Measurements from ENCODE around the gene AZI2. TPM values are rescaled to one million over a fixed set of nuclear protein-coding genes. Genes with fewer than 3 reads are reported as not detected.

AZI2 gene
- total and polyA plus RNA-seq, 10 of the 15 experiments (the other 5 are each of a cell fraction or from before 2014, with no cell fraction given): 19.9 to 91.7 (median 35.5) TPM

DNA sequence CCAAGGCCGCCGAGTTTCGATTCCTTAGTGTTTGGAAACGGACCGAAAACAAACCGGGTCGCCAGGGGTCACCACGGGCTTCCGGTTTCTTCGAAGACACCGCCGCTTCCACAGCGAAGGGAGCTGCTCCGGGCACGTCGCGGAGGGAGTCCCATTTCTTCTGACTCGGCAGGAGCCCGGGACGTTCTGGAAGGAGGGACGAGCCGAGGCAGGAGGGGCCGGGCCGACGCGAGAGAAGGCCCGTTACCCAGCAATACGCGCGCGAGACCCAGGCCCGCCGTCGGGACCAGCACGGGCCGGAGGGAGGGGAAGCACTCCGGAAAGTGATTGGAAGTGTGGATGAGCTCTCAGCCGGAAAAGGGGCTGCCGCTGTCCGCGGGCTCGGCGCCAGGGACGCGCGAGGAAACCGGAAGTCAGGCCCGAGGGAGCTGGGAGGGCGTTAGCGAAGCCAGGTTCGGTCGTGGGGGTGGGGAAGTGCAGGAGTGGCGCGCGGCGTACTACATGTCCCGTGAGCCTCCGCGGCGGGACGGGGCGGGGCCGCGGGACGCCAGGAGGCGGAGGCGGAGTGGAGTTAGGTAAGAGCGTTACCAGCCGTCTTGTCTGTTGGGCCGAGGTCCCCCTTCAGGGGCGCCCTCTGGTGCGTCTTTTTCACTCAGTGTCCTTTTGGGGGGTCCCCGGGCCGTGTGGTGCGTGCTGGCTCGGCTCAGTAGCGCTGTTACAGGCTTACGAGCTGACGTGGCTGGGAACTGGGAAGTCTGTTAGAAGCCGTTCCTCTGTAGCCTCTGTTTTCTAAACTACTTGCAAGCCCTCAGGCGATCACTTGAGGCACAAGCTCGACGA lies at the start of gene AZI2, which contains the start of gene ZCWPW2 (continued):
- TF ChIP-seq, protein P1, sequence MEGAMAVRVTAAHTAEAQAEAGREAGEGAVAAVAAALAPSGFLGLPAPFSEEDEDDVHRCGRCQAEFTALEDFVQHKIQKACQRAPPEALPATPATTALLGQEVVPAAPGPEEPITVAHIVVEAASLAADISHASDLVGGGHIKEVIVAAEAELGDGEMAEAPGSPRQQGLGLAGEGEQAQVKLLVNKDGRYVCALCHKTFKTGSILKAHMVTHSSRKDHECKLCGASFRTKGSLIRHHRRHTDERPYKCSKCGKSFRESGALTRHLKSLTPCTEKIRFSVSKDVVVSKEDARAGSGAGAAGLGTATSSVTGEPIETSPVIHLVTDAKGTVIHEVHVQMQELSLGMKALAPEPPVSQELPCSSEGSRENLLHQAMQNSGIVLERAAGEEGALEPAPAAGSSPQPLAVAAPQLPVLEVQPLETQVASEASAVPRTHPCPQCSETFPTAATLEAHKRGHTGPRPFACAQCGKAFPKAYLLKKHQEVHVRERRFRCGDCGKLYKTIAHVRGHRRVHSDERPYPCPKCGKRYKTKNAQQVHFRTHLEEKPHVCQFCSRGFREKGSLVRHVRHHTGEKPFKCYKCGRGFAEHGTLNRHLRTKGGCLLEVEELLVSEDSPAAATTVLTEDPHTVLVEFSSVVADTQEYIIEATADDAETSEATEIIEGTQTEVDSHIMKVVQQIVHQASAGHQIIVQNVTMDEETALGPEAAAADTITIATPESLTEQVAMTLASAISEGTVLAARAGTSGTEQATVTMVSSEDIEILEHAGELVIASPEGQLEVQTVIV (IDR thresholded peaks at IDR 0.05; ENCODE audit: borderline replicate concordance, partially characterized antibody): peak; percentile 48
- TF ChIP-seq IRF4 (IDR thresholded peaks at IDR 0.05; ENCODE audit: low read depth, low read length): no peak
- TF ChIP-seq, protein P2, sequence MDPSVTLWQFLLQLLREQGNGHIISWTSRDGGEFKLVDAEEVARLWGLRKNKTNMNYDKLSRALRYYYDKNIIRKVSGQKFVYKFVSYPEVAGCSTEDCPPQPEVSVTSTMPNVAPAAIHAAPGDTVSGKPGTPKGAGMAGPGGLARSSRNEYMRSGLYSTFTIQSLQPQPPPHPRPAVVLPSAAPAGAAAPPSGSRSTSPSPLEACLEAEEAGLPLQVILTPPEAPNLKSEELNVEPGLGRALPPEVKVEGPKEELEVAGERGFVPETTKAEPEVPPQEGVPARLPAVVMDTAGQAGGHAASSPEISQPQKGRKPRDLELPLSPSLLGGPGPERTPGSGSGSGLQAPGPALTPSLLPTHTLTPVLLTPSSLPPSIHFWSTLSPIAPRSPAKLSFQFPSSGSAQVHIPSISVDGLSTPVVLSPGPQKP (IDR thresholded peaks at IDR 0.05; ENCODE audit: low read depth, low read length): peak; percentile 70
- TF ChIP-seq GATAD2B (conservative IDR thresholded peaks at IDR 0.05; ENCODE audit: low read depth): peak; percentile 98
- TF ChIP-seq, protein P3, sequence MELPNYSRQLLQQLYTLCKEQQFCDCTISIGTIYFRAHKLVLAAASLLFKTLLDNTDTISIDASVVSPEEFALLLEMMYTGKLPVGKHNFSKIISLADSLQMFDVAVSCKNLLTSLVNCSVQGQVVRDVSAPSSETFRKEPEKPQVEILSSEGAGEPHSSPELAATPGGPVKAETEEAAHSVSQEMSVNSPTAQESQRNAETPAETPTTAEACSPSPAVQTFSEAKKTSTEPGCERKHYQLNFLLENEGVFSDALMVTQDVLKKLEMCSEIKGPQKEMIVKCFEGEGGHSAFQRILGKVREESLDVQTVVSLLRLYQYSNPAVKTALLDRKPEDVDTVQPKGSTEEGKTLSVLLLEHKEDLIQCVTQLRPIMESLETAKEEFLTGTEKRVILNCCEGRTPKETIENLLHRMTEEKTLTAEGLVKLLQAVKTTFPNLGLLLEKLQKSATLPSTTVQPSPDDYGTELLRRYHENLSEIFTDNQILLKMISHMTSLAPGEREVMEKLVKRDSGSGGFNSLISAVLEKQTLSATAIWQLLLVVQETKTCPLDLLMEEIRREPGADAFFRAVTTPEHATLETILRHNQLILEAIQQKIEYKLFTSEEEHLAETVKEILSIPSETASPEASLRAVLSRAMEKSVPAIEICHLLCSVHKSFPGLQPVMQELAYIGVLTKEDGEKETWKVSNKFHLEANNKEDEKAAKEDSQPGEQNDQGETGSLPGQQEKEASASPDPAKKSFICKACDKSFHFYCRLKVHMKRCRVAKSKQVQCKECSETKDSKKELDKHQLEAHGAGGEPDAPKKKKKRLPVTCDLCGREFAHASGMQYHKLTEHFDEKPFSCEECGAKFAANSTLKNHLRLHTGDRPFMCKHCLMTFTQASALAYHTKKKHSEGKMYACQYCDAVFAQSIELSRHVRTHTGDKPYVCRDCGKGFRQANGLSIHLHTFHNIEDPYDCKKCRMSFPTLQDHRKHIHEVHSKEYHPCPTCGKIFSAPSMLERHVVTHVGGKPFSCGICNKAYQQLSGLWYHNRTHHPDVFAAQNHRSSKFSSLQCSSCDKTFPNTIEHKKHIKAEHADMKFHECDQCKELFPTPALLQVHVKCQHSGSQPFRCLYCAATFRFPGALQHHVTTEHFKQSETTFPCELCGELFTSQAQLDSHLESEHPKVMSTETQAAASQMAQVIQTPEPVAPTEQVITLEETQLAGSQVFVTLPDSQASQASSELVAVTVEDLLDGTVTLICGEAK (IDR thresholded peaks at IDR 0.05; ENCODE audit: borderline replicate concordance): peak; percentile 83
- TF ChIP-seq, protein P4, sequence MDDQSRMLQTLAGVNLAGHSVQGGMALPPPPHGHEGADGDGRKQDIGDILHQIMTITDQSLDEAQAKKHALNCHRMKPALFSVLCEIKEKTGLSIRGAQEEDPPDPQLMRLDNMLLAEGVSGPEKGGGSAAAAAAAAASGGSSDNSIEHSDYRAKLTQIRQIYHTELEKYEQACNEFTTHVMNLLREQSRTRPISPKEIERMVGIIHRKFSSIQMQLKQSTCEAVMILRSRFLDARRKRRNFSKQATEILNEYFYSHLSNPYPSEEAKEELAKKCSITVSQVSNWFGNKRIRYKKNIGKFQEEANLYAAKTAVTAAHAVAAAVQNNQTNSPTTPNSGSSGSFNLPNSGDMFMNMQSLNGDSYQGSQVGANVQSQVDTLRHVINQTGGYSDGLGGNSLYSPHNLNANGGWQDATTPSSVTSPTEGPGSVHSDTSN (IDR thresholded peaks at IDR 0.05; ENCODE audit: insufficient replicate concordance, low read depth, low read length): peak; percentile 28
- peak; percentile 51; the same call in 1 of the 2 replicates for TF ChIP-seq TCF12 (IDR thresholded peaks at IDR 0.05; ENCODE audit: low read depth, low read length)
- TF ChIP-seq ZNF274 (IDR thresholded peaks at IDR 0.05; ENCODE audit: insufficient read depth, insufficient read length): no peak
- peak; percentile 100 for TF ChIP-seq NR2F1 (conservative IDR thresholded peaks at IDR 0.05)
- 0 out of 2 replicates have a peak, but pooled peaks have one; percentile 67 for TF ChIP-seq WRNIP1 (IDR thresholded peaks at IDR 0.05; ENCODE audit: borderline replicate concordance, low read depth, low read length)
- TF ChIP-seq ZNF384 (IDR thresholded peaks at IDR 0.05; ENCODE audit: borderline replicate concordance, low read depth, low read length): no peak
- TF ChIP-seq SMAD1 (IDR thresholded peaks at IDR 0.05; ENCODE audit: low read depth, partially characterized antibody): peak; percentile 61
- peak; percentile 66; the same call in 1 of the 2 replicates for TF ChIP-seq YY1 (IDR thresholded peaks at IDR 0.05; ENCODE audit: low read depth, low read length)
- peak; percentile 82 for TF ChIP-seq NBN (IDR thresholded peaks at IDR 0.05)
- TF ChIP-seq CBX5 (IDR thresholded peaks at IDR 0.05; ENCODE audit: low read depth): peak; percentile 51
- TF ChIP-seq MTA2 (IDR thresholded peaks at IDR 0.05; ENCODE audit: low read depth): peak; percentile 57; the same call in 1 of the 2 replicates
- TF ChIP-seq, protein P5, sequence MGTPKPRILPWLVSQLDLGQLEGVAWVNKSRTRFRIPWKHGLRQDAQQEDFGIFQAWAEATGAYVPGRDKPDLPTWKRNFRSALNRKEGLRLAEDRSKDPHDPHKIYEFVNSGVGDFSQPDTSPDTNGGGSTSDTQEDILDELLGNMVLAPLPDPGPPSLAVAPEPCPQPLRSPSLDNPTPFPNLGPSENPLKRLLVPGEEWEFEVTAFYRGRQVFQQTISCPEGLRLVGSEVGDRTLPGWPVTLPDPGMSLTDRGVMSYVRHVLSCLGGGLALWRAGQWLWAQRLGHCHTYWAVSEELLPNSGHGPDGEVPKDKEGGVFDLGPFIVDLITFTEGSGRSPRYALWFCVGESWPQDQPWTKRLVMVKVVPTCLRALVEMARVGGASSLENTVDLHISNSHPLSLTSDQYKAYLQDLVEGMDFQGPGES (IDR thresholded peaks at IDR 0.05): no peak
- 0 out of 2 replicates have a peak, but pooled peaks have one; percentile 7 for TF ChIP-seq MAX (IDR thresholded peaks at IDR 0.05; ENCODE audit: low read depth, low read length)
- TF ChIP-seq RELA (IDR thresholded peaks at IDR 0.05; ENCODE audit: borderline replicate concordance, partially characterized antibody): peak; percentile 54

Data from GM12878 (cell line).